ENCODE results near the gene ARAF.

The ARAF gene

GRCh38 chrX:47611926-47612325, 50.9 kb downstream of the ARAF start:
- Histone ChIP-seq H2AFZ (ENCODE audit: low read length) (no peak overlapping the region), H3K4me3 (ENCODE audit: low read length) (no peak overlapping the region), H3K36me3 (replicated peaks; ENCODE audit: insufficient read depth, low read length) (no peaks in the 10 kb centered on the region), H3K9me2 (replicated peaks; ENCODE audit: insufficient read depth, low read length) (no peaks in the 10 kb centered on the region), H3K27ac (ENCODE audit: low read length) (no peak overlapping the region), H3F3A (ENCODE audit: insufficient read depth, low read length) (no peaks in the 10 kb centered on the region), H3K9me3 (replicated peaks; ENCODE audit: insufficient read depth, low read length) (no peaks in the 10 kb centered on the region), H3K9ac (ENCODE audit: low read length) (no peak overlapping the region), H4K20me1 (ENCODE audit: insufficient read depth, low read length) (no peaks in the 10 kb centered on the region), H3K27me3 (replicated peaks; ENCODE audit: insufficient read depth, low read length) (no peaks in the 10 kb centered on the region), H3K79me2 (ENCODE audit: low read length) (no peaks in the 10 kb centered on the region), H3K4me2 (ENCODE audit: low read depth, low read length) (no peak overlapping the region), H3K4me1 (ENCODE audit: low read length) (no peaks in the 10 kb centered on the region)
- DNase-seq = no peak
- TF ChIP-seq CTCF (IDR thresholded peaks at IDR 0.05; ENCODE audit: low read length) = no peak
- no peak for TF ChIP-seq EZH2phosphoT487 (IDR thresholded peaks at IDR 0.05; ENCODE audit: low read length)
- TF ChIP-seq EZH2 (optimal IDR thresholded peaks at IDR 0.05; ENCODE audit: low read depth, low read length) = no peak

- no peak for DNase-seq
These were observed 51.4 kb downstream of the ARAF start for GRCh38 chrX:47612418-47612817.

GRCh38 chrX:47613082-47613481, 52.1 kb downstream of the ARAF start:
- no peaks in the 10 kb centered on the region for H3K79me2 ChIP-seq (ENCODE audit: low read length)

More at GRCh38 chrX:47612418-47612817, 51.4 kb downstream of the ARAF start:
- Histone ChIP-seq H4K20me1 (ENCODE audit: insufficient read depth, low read length) (no peaks in the 10 kb centered on the region), H3K9ac (ENCODE audit: low read length) (no peak overlapping the region), H3K9me2 (replicated peaks; ENCODE audit: insufficient read depth, low read length) (no peaks in the 10 kb centered on the region), H3K79me2 (ENCODE audit: low read length) (no peaks in the 10 kb centered on the region), H3K27me3 (replicated peaks; ENCODE audit: insufficient read depth, low read length) (no peaks in the 10 kb centered on the region), H3K4me3 (ENCODE audit: low read length) (no peak overlapping the region), H2AFZ (ENCODE audit: low read length) (no peak overlapping the region), H3K36me3 (replicated peaks; ENCODE audit: insufficient read depth, low read length) (no peaks in the 10 kb centered on the region), H3F3A (ENCODE audit: insufficient read depth, low read length) (no peaks in the 10 kb centered on the region), H3K9me3 (replicated peaks; ENCODE audit: insufficient read depth, low read length) (no peaks in the 10 kb centered on the region), H3K27ac (ENCODE audit: low read length) (no peak overlapping the region), H3K4me2 (ENCODE audit: low read depth, low read length) (no peak overlapping the region), H3K4me1 (ENCODE audit: low read length) (no peaks in the 10 kb centered on the region)
- TF ChIP-seq EZH2phosphoT487 (IDR thresholded peaks at IDR 0.05; ENCODE audit: low read length) = no peak
- TF ChIP-seq CTCF (IDR thresholded peaks at IDR 0.05; ENCODE audit: low read length) = no peak
- no peak for TF ChIP-seq EZH2 (optimal IDR thresholded peaks at IDR 0.05; ENCODE audit: low read depth, low read length)

More at GRCh38 chrX:47613082-47613481, 52.1 kb downstream of the ARAF start:
- Histone ChIP-seq H3K27me3 (replicated peaks; ENCODE audit: insufficient read depth, low read length) (no peaks in the 10 kb centered on the region), H3K36me3 (replicated peaks; ENCODE audit: insufficient read depth, low read length) (no peaks in the 10 kb centered on the region), H3K27ac (ENCODE audit: low read length) (no peak overlapping the region), H3F3A (ENCODE audit: insufficient read depth, low read length) (no peaks in the 10 kb centered on the region), H3K9me2 (replicated peaks; ENCODE audit: insufficient read depth, low read length) (no peaks in the 10 kb centered on the region), H2AFZ (ENCODE audit: low read length) (no peak overlapping the region), H3K9ac (ENCODE audit: low read length) (no peak overlapping the region), H4K20me1 (ENCODE audit: insufficient read depth, low read length) (no peaks in the 10 kb centered on the region), H3K4me1 (ENCODE audit: low read length) (no peaks in the 10 kb centered on the region), H3K9me3 (replicated peaks; ENCODE audit: insufficient read depth, low read length) (no peaks in the 10 kb centered on the region), H3K4me3 (ENCODE audit: low read length) (no peak overlapping the region), H3K4me2 (ENCODE audit: low read depth, low read length) (no peak overlapping the region)
- no peak for TF ChIP-seq EZH2 (optimal IDR thresholded peaks at IDR 0.05; ENCODE audit: low read depth, low read length)
- no peak for TF ChIP-seq EZH2phosphoT487 (IDR thresholded peaks at IDR 0.05; ENCODE audit: low read length)
- TF ChIP-seq CTCF (IDR thresholded peaks at IDR 0.05; ENCODE audit: low read length) = no peak
- DNase-seq = no peak

Measured in MM.1S (cell line).